ENCODE data around the gene DNAJB12.

GRCh38 chr10:72310636-72311035 is 44.1 kb downstream of the DNAJB12 start:
- TF ChIP-seq, protein P1, sequence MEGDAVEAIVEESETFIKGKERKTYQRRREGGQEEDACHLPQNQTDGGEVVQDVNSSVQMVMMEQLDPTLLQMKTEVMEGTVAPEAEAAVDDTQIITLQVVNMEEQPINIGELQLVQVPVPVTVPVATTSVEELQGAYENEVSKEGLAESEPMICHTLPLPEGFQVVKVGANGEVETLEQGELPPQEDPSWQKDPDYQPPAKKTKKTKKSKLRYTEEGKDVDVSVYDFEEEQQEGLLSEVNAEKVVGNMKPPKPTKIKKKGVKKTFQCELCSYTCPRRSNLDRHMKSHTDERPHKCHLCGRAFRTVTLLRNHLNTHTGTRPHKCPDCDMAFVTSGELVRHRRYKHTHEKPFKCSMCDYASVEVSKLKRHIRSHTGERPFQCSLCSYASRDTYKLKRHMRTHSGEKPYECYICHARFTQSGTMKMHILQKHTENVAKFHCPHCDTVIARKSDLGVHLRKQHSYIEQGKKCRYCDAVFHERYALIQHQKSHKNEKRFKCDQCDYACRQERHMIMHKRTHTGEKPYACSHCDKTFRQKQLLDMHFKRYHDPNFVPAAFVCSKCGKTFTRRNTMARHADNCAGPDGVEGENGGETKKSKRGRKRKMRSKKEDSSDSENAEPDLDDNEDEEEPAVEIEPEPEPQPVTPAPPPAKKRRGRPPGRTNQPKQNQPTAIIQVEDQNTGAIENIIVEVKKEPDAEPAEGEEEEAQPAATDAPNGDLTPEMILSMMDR (IDR thresholded peaks at IDR 0.05; ENCODE audit: insufficient read depth, low read length, poor library complexity, severe bottlenecking): no peak
- TF ChIP-seq EZH2phosphoT487 (conservative IDR thresholded peaks at IDR 0.05; ENCODE audit: low read length): no peak
